Astrocyte (in vitro differentiated cells and primary cell): ENCODE results near the gene SND1.

Source experiments
- CTCF ChIP-seq: IDR thresholded peaks from 2 replicates; pipeline ENCODE4 v1.5.1; 2011; ENCODE audit warnings: low read depth, mild to moderate bottlenecking, inconsistent platforms, low read length, moderate library complexity; ENCODE audit not compliant: insufficient read depth
- EZH2 ChIP-seq: IDR thresholded peaks from 2 replicates; pipeline ENCODE4 v1.6.1; 2012; ENCODE audit warnings: mild to moderate bottlenecking, low read length, inconsistent platforms; ENCODE audit not compliant: insufficient read depth

- TF ChIP-seq CTCF (no peak), EZH2 (no peak)
Measured at GRCh38 chr7:127998671-127999070, 346.7 kb downstream of the SND1 start.
